GM06990 (cell line): ENCODE data around the gene MT1E.

Experiments used
- DNase-seq: peaks from one replicate; pipeline ENCODE4 v3.0.0-alpha.2; 2011; ENCODE audit not compliant: insufficient read length; ENCODE audit errors: extremely low read depth
- H3K27me3 ChIP-seq: replicated peaks from 2 replicates; pipeline ENCODE4 v1.6.0; 2011; ENCODE audit warnings: low read length; ENCODE audit not compliant: control insufficient read depth, insufficient read depth
- H3K36me3 ChIP-seq: 2 replicates; pipeline ENCODE4 v1.5.1; 2011; ENCODE audit warnings: low read length; ENCODE audit not compliant: control insufficient read depth, insufficient read depth
- H3K4me3 ChIP-seq: replicated peaks from 2 replicates; pipeline ENCODE4 v1.5.1; 2011; ENCODE audit warnings: low read depth, mild to moderate bottlenecking, control low read depth, low read length
- CTCF ChIP-seq: IDR thresholded peaks from 2 replicates; pipeline ENCODE4 v1.5.1; 2011; ENCODE audit warnings: low read length, control low read depth, mild to moderate bottlenecking, inconsistent platforms; ENCODE audit not compliant: insufficient read depth, poor library complexity, severe bottlenecking

The MT1E gene

GRCh38 chr16:56593573-56594291 lies 31.8 kb upstream of the MT1E start:
- no peak for TF ChIP-seq CTCF
- DNase-seq = no peak
- Histone ChIP-seq H3K27me3 (peaks cover 8% of the 10 kb centered on the region), H3K36me3 (no peaks in the 10 kb centered on the region), H3K4me3 (no peak overlapping the region)

DNA sequence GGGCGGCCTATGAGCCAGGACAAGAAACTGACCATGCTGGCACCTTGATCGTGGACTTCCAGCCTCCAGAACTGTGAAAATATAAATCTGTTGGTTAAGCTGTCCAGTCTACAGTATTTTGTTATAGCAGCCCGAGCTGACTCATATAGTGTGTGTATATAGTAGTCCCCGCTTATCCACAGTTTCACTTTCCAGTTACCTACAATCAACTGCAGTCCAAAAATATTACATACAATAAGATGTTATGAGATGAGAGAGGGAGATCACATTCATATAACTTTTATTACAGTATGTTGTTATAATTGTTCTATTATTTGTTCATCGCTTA lies 31.3 kb upstream of the MT1E start:
- no peak overlapping the region for H3K4me3 ChIP-seq
- no peak for TF ChIP-seq CTCF
- no peaks in the 10 kb centered on the region for H3K36me3 ChIP-seq
- no peak for DNase-seq
- H3K27me3 ChIP-seq = peaks cover 8% of the 10 kb centered on the region

DNA sequence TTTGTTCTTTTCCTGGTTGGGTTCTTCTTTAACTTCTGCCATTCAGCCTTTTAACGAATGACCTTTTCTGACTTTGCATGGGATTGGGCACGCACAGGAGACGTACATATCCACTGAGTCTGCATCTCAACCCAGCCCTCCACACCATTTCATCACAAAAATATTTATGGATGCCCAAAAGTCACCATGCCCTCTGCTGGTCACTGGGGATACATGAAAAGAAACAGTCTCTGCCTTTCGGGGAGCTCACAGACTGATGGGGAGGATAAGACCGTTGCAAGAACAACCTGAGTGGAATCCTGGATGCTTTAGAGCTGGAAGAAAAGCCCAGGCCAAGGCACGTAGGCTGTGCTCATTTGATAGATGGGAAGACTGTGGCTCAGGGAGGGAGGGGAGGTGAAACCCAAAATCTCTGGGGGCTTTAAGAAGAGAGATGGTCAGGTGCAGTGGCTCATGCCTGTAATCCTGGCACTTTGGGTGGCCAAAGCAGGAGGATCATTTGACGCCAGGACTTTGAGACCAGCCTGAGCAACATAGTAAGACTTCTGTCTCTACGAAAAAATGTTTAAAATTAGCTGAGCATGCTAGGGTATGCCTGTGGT lies 25.1 kb upstream of the MT1E start:
- TF ChIP-seq CTCF = peak; percentile 77

DNA sequence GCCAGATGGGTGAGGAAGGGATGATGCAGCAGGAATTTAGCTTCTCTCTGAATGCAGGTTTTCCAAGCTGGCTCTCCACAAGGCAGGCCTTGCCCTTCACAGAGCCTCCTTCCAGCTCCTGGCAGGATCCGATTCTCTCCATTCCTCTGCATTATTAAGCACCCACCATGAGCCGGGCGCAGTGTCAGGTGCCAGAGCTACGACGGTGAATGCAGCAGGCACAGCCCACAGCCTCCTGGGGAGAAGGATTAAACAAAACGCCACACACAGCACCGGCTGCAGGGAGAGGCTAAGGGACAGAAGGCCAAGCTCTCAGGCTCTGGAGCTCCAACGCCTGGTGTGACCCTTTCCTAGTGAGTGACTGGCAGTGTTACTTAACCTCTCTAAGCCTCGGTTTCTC lies 24.3 kb upstream of the MT1E start:
- H3K27me3 ChIP-seq = no peaks in the 10 kb centered on the region
- no peaks in the 10 kb centered on the region for H3K36me3 ChIP-seq
- no peak for DNase-seq
- TF ChIP-seq CTCF = no peak
- H3K4me3 ChIP-seq = no peak overlapping the region

More for the DNA sequence above, 25.1 kb upstream of the MT1E start:
- no peaks in the 10 kb centered on the region for H3K27me3 ChIP-seq
- no peak overlapping the region for H3K4me3 ChIP-seq
- DNase-seq = no peak
- no peaks in the 10 kb centered on the region for H3K36me3 ChIP-seq

DNA sequence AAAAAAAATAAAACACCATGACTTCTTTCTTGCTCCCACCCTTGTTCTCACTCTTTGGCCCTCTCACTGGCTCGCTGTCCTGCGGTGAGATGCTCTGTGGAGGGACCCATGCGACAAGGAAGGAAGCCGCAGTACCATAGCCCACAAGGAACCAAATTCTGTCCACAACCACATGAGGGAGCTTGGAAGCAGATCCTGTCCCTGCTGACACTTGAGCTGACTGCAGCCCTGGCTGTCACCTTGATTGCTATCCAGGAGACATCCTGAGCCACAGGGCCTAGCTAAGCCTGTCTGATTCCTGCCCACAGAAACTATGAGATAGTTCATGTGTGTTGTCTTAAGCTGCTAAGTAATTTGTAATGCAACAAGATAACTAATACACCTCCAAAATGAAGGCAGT lies 22.0 kb upstream of the MT1E start:
- Histone ChIP-seq H3K4me3 (no peak overlapping the region), H3K27me3 (no peaks in the 10 kb centered on the region), H3K36me3 (no peaks in the 10 kb centered on the region)
- DNase-seq = no peak
- peak; percentile 27 for TF ChIP-seq CTCF
